ENCODE results near the gene FOLR2.
"Not testable (repeated sequence)": the region's sequence is repeated elsewhere in the genome, so short reads cannot be mapped to it uniquely, and the experiment has no call there.

- TF ChIP-seq CTCF, POLR2A (IDR thresholded peaks at IDR 0.05): not testable (repeated sequence)
Observed at GRCh38 chr11:72172043-72172442, 44.6 kb upstream of the FOLR2 start.
